ENCODE measurements around the gene MLPH. TPM values are rescaled to one million over a fixed set of nuclear protein-coding genes. Genes with fewer than 3 reads are reported as not detected.
"Not testable (repeated sequence)": the region's sequence is repeated elsewhere in the genome, so short reads cannot be mapped to it uniquely, and the experiment has no call there.

MLPH gene
- total RNA-seq, 2 experiments from 2014 or later = not detected

DNA sequence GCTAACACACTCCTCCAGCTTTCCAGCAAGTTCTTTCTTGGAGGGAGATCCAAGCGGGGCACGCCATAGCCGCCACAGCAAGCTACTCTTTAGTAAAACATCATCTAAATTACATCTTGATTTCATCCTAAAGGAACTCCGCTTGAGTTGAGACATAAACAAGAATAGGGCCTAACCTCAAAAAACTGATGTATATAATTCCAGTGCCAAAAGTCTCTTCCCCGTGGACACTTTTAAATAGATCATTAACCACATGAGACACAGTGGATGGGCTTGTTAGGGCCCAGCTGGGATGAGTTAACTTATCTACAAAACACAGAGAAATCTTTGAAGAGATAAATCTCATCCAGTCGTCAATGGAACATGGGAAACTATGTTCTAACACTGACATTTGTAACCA, 20.8 kb upstream of the MLPH start:
- CTCF ChIA-PET = interaction anchor here (1.2 kb wide), 1 partner anchor 9 kb away, joined by 3 read pairs; no protein-coding TSS in a partner anchor
- no peak for ATAC-seq
- Mint-ChIP-seq H3K27me3 (peaks cover 2% of the 10 kb centered on the region), H3K4me3 (no peak overlapping the region), H3K9me3 (ENCODE audit: low read depth) (peaks cover 2% of the 10 kb centered on the region), H3K27ac (no peak overlapping the region), H3K4me1 (no peaks in the 10 kb centered on the region), H3K36me3 (no peaks in the 10 kb centered on the region)
- DNase-seq = no peak

DNA sequence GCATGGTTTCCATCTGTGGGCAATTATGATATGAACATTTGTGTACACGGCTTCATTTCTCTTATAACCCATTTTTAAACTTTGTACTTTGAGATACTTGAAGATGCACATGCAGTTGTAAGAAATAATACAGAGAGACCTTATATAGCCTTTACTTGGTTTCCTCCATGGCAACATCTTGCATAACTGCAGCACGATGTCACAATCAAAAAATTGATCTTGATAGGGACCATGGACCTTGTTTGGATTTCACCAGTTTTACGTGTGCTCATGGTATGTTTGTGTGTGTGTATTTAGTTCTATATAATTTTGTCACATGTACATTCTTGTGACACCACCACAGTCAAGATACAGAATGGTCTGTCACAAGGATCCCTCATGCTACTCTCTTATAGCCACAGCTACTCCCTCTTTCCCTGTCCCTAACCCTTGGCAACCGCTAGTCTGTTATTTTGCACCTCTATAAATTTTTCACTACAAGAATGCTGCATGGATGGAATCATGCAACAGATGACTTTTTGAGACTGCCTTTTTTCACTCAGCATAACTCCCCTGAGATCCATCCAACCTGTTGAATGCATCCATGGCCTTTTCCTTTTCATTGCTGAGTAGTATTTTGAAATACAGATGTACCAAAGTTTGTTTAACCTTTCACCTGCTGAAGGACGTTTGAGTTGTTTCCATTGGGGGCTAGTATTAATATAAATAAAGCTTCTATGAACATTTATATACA, 19.4 kb upstream of the MLPH start:
- DNase-seq = no peak
- Mint-ChIP-seq H3K27ac (no peak overlapping the region), H3K4me3 (no peak overlapping the region), H3K27me3 (peaks cover 2% of the 10 kb centered on the region), H3K4me1 (no peaks in the 10 kb centered on the region), H3K36me3 (no peaks in the 10 kb centered on the region), H3K9me3 (ENCODE audit: low read depth) (peaks cover 2% of the 10 kb centered on the region)
- ATAC-seq = no peak
- CTCF ChIA-PET = interaction anchor here (5.2 kb wide), 1 partner anchor 46 kb away, joined by 36 read pairs; no protein-coding TSS in a partner anchor

DNA sequence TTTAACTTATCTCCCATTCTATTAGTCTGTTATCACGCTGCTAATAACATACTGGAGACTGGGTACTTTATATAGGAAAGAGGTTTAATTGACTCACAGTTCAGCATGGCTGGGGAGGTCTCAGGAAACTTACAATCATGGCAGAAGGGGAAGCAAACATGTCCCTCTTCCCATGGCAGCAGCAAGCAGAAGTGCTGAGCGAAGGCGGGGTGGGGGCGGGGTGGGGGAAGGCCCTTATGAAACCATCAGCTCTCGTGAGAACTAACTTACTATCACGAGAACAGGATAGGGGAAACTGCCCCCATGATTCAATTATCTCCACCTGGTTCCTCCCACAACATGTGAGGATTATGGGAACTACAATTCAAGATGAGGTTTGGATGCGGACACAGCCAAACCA, 17.6 kb upstream of the MLPH start:
- H3K27ac Mint-ChIP-seq = not testable (repeated sequence)

DNA sequence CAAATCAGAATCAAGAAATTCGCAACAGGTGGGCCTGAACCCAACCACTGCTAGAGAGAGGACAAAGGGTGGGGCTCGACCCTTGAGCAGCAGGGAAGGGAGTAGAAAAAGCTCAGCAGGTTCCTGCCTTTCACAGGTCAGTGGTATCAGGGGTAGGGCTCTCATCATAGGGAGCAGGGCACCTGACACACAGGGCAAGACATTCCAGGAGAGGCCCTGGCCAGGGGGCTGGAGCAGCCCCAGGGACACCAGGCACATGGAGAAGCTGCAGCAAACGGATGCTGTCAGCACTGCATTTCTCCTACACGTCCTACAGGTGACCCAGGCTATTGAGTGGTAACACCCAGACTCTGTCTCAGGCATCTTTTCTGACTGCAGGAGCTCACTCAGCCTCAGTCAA, 17.2 kb upstream of the MLPH start:
- peaks cover 2% of the 10 kb centered on the region for H3K27me3 Mint-ChIP-seq
- CTCF ChIA-PET = interaction anchor here (1.4 to 5.2 kb wide), 2 partner anchors 29 to 48 kb away, joined by 3 to 36 read pairs; no protein-coding TSS in a partner anchor
- H3K4me1 Mint-ChIP-seq = peaks cover 4% of the 10 kb centered on the region
- no peak overlapping the region for H3K27ac Mint-ChIP-seq
- H3K4me3 Mint-ChIP-seq = no peak overlapping the region
- H3K36me3 Mint-ChIP-seq = no peaks in the 10 kb centered on the region
- ATAC-seq (no peak), DNase-seq (no peak)
- peaks cover 2% of the 10 kb centered on the region for H3K9me3 Mint-ChIP-seq (ENCODE audit: low read depth)

More for the DNA sequence above, 17.6 kb upstream of the MLPH start:
- not testable (repeated sequence) for ATAC-seq; H3K4me3 Mint-ChIP-seq; H3K27me3 Mint-ChIP-seq; DNase-seq; H3K36me3 Mint-ChIP-seq; H3K4me1 Mint-ChIP-seq; H3K9me3 Mint-ChIP-seq (ENCODE audit: low read depth)
- CTCF ChIA-PET = interaction anchor here (5.2 kb wide), 1 partner anchor 48 kb away, joined by 36 read pairs; no protein-coding TSS in a partner anchor

DNA sequence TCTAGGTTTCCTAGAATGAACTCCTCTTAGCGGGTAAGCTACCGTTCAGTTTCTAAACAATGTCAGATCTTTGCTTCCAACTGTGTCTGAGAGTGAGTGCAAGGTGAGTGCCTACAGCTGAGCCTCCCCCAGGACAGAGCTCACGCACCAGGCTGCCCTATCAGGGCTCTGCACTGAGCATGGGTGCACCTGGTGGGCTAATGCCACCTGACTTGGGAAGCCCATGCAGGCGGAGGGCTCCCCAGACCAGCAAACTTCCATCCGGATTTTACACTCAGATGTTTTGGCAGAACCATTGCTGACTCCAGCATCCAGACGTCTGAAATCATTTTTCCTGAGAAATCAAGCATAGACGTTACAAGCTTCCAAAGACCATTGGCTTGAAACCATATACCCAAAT, 16.1 kb upstream of the MLPH start:
- DNase-seq = no peak
- H3K36me3 Mint-ChIP-seq = no peaks in the 10 kb centered on the region

DNA sequence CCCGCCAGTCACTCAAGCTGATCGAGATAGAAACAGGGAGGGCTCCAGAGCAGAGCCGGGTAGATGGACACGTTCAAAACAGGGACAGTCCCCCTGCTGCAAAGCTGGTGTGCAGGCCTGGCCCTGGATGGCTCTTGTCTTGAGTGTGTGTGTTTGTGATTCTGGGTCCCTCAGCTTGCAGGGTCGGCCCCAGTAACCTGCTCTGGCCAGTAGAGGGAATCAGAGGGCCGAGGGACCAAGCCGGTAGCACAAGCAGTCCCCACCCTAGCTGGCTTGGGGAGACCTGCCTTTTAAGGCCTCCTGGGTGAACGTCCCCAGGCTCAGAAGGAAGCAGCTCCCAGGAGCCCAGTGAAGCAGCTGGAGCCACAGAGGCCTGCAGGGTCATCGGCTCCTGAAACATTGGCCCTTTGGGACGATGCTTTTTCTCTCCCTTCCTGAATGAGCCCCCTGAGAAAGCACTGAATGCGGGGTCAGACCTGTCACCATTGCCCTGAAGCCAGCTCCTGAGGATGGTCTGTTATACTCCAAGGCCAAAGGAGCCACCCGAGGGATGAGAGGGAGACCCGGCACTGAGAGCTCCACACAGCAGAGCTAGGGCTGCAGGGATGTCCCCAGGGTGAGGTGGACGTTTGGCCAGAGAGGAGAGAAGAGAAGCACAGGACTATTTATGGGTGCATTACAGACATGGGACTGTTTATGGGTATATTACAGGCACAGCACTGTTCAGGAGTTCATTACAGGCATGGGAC, 15.4 kb upstream of the MLPH start:
- Mint-ChIP-seq H3K27ac (no peak overlapping the region), H3K9me3 (ENCODE audit: low read depth) (no peaks in the 10 kb centered on the region), H3K4me1 (peaks cover 8% of the 10 kb centered on the region), H3K4me3 (no peak overlapping the region), H3K36me3 (no peaks in the 10 kb centered on the region), H3K27me3 (peaks cover 11% of the 10 kb centered on the region)
- DNase-seq (peak; percentile 57), ATAC-seq (no peak)
- CTCF ChIA-PET = interaction anchor here (1.0 to 5.2 kb wide), 3 partner anchors 42 to 317 kb away, joined by 3 to 36 read pairs (median 6); no protein-coding TSS in a partner anchor

More for the DNA sequence above, 16.1 kb upstream of the MLPH start:
- H3K4me3 Mint-ChIP-seq = no peak overlapping the region
- CTCF ChIA-PET = interaction anchor here (0.9 to 5.2 kb wide), 5 partner anchors 31 to 317 kb away, joined by 3 to 36 read pairs (median 3); no protein-coding TSS in a partner anchor
- no peak for ATAC-seq
- no peak overlapping the region for H3K27ac Mint-ChIP-seq
- peaks cover 4% of the 10 kb centered on the region for H3K27me3 Mint-ChIP-seq
- H3K9me3 Mint-ChIP-seq (ENCODE audit: low read depth) = no peaks in the 10 kb centered on the region
- H3K4me1 Mint-ChIP-seq = peaks cover 6% of the 10 kb centered on the region

DNA sequence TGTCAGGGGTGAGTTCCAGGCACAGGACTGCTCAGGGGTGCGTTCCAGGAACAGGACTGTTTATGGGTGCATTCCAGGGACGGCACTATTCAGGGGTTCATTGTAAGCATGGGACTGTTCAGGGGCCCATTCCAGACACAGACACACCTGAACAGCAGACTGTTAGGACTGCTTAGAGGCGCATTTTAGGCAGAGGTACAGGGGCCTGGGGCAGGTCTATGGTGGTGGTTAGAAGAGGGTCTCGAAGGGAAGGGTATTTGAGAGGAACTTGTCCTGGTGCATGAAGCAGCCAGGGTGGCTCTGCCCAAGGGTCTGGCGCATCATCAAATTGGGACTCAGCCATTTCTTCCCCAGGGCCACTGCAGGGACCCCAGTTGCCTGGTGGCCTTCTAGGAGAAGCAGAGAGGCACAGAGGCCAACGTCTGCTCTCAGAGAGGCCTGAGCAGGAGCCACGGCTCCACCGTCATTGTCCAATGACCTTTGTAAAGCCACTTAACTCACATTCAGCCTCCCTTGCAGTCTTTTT, 14.8 kb upstream of the MLPH start:
- H3K9me3 Mint-ChIP-seq (ENCODE audit: low read depth) = no peaks in the 10 kb centered on the region
- CTCF ChIA-PET = interaction anchor here (1.3 to 5.2 kb wide), 2 partner anchors 51 to 318 kb away, joined by 6 to 36 read pairs; no protein-coding TSS in a partner anchor
- peaks cover 16% of the 10 kb centered on the region for H3K27me3 Mint-ChIP-seq
- DNase-seq (no peak), ATAC-seq (no peak)
- no peak overlapping the region for H3K27ac Mint-ChIP-seq
- peaks cover 8% of the 10 kb centered on the region for H3K4me1 Mint-ChIP-seq
- no peaks in the 10 kb centered on the region for H3K36me3 Mint-ChIP-seq
- H3K4me3 Mint-ChIP-seq = no peak overlapping the region

DNA sequence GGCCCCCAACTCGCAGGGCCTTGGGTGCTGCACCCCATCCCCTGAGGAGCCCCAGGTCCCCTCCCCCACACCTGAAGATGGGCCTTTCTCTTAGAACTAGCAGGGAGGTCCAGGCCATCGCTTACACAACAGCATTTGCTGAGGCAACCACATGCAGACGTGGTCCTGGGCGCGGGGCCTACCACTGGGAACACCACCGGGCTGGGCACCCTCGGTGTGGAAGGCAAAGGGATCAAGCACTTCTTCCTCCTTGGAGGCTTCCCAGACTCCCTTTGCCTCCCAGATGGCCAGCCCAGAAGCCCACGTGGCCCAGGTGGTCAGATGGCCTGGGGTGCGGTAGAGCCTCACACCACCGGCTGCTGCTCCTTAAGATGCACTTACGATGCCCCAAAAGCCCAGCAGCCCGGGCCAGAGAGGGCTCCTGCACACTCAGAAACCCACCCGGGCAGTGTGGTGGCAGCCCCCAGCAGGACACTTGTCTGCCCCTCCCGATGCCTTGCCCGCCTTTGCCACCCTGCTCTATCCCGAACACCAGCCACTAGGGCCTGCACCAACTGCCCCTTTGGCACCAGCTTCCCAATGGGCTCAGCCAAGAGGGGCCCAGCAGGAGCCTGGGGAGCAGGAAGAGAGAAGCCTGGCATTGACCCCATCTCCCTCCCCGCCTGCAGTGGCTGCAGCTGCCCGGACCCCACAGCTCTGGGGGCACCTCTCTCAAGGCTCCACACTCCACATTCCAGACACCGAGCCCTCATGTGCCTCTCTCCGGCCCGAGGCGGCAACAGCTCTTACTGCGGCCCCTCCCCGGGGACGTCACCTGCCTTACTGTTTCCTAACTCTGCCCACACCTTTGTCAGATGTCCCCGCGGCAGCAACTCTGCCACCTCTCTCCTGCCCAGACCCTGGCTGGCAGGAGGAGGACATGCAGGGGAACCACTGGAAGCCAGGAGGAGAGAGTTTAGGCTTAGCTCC, 13.9 kb upstream of the MLPH start:
- Mint-ChIP-seq H3K27ac (no peak overlapping the region), H3K4me1 (peaks cover 8% of the 10 kb centered on the region), H3K36me3 (no peaks in the 10 kb centered on the region), H3K9me3 (ENCODE audit: low read depth) (no peaks in the 10 kb centered on the region), H3K27me3 (peaks cover 22% of the 10 kb centered on the region), H3K4me3 (no peak overlapping the region)
- ATAC-seq (no peak), DNase-seq (no peak)
- CTCF ChIA-PET = interaction anchor here (0.7 to 6.1 kb wide), 4 partner anchors 53 to 351 kb away, joined by 3 to 128 read pairs (median 14); no protein-coding TSS in a partner anchor

DNA sequence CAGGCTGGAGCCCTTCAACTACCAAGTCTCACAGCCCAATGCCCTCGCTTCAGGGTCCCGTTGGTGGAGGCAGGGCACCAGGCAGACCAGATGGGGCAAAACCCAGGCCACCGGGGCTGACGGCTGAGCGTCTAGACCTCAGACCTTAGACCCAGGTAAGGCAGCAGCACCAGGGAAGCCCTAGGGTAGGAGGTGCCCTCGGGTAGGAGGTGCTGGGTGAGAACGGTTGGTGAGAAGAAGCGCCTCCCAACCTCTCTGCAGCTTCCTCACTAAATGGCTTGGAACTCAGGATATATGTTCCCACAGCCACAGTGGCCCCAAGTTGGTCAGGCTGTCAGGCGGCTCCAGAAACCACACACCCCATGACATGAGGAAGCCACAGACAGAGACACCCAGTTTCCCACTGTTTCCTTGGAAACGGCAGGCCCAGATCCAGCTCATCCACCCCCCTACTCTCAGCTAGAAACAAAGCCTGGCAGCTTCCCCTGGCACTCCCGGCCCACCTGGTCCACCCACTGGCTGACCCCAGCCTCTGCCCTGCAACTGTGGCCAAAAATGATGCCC, 13.1 kb upstream of the MLPH start:
- CTCF ChIA-PET = interaction anchor here (0.7 to 6.1 kb wide), 4 partner anchors 53 to 352 kb away, joined by 3 to 128 read pairs (median 14); no protein-coding TSS in a partner anchor
- peaks cover 27% of the 10 kb centered on the region for H3K27me3 Mint-ChIP-seq
- no peak overlapping the region for H3K27ac Mint-ChIP-seq
- no peak for ATAC-seq
- DNase-seq = no peak
- no peaks in the 10 kb centered on the region for H3K36me3 Mint-ChIP-seq
- no peaks in the 10 kb centered on the region for H3K9me3 Mint-ChIP-seq (ENCODE audit: low read depth)
- no peak overlapping the region for H3K4me3 Mint-ChIP-seq
- H3K4me1 Mint-ChIP-seq = peaks cover 8% of the 10 kb centered on the region

DNA sequence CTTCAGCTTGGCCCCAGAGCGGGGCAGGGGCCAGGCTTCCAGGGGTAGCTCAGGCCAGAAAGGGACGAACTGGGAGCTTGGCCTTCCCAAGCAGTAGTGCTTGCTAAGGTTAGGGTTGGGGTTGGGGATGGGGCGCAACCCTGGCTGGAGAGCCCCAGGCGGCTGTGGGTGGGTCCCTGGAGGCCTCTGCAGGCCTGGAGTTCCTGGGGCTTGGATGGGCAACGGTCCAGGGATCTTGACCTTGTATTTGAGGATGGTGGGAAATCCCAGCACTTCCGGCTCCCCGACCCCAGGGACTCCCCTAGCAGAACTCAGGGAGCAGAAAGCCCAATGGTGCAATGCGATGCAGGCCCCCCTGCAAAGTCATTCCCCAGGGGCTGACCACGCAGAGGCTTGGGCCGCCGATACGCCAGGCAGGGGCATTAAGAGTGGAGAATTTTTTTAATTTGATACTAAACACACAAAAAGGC, 12.6 kb upstream of the MLPH start:
- Mint-ChIP-seq H3K27ac (peak overlapping the region; percentile 66), H3K9me3 (ENCODE audit: low read depth) (no peaks in the 10 kb centered on the region), H3K4me1 (peaks cover 8% of the 10 kb centered on the region), H3K27me3 (peaks cover 30% of the 10 kb centered on the region), H3K4me3 (peak overlapping the region; percentile 72), H3K36me3 (no peaks in the 10 kb centered on the region)
- CTCF ChIA-PET = interaction anchor here (0.9 to 6.1 kb wide), 4 partner anchors 38 to 353 kb away, joined by 3 to 128 read pairs (median 14); no protein-coding TSS in a partner anchor
- no peak for DNase-seq
- no peak for ATAC-seq

DNA sequence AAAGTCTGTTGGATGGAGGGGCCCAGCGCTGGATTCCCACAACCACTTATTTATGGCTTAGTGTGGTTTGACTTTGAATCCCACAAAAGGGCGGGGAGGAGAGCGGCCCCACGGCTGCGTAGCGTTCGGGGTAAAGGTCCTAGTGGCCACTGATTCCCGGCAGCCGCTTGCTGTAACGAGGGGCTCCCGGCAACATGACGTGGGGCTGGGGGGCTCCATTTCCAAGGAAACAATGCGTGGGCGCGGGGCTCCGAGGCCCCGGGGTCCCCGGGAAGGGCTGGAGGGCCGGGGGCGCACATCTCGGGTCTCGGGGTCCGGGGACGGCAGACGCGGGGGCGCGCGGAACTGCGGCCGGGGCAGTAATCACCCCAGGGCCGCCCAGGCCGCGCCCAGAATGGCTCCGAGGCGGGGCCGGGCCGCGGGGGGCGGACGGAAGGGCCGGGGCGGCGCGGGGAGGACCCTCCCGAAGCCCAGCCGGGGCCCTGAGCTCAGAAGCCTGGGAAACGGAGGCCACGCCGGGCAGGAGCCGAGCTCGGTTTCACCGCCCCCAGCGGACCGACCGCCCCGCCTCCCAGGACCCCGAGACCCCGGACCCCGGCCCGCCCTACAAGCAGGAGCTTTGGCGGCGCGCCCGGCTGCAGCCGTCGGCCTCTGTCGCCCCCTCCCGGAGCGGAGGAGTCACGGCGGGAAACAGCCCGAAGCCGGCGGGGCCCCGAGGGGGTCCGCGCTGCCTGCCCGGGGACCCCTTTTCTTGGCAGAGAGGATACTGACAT, 11.9 kb upstream of the MLPH start:
- CTCF ChIA-PET = interaction anchor here (0.8 to 6.1 kb wide), 20 partner anchors 9 to 389 kb away, joined by 3 to 128 read pairs (median 5); partner anchors contain the start of gene COPS8
- Mint-ChIP-seq H3K4me3 (peak overlapping the region; percentile 72), H3K27me3 (peaks cover 31% of the 10 kb centered on the region), H3K9me3 (ENCODE audit: low read depth) (no peaks in the 10 kb centered on the region), H3K27ac (peak overlapping the region; percentile 66), H3K36me3 (no peaks in the 10 kb centered on the region), H3K4me1 (peaks cover 8% of the 10 kb centered on the region)
- DNase-seq (peak; percentile 76), ATAC-seq (peak; percentile 91)
